ENCODE results near the gene HYPK. TPM values are rescaled to one million over a fixed set of nuclear protein-coding genes. Genes with fewer than 3 reads are reported as not detected.
A peak's percentile ranks its signal among the peaks of the same experiment; 100 is the strongest.

Gene HYPK
- total and polyA plus RNA-seq, 2 experiments from 2014 or later: 8.2 to 19.9 TPM

- in situ Hi-C loops (cut with MboI): no loop called here
- H3K4me1 ChIP-seq (ENCODE audit: insufficient read depth): peaks cover 7% of the 10 kb centered on the region; the same call in 1 of the 2 replicates
- H2AFZ ChIP-seq: no peak overlapping the region
- WGBS, 2 experiments (ENCODE audit: low coverage in 1 of 2, low lambda C conversion rate in 2 of 2, missing lambda C conversion rate in 2 of 2): 97 to 100% methylated on average over 1 of the region's 1 CpG
- H3K4me2 ChIP-seq (ENCODE audit: unreplicated experiment): no peak overlapping the region
- no peak overlapping the region for H3K9ac ChIP-seq
- no peaks in the 10 kb centered on the region for H3K36me3 ChIP-seq (ENCODE audit: low read depth)
- no peaks in the 10 kb centered on the region for H4K20me1 ChIP-seq (ENCODE audit: insufficient read depth)
- H3K4me3 ChIP-seq: no peak overlapping the region
- no peak overlapping the region for H3K27ac ChIP-seq
- DNase-seq: no peak
- no peaks in the 10 kb centered on the region for H3K27me3 ChIP-seq (replicated peaks; ENCODE audit: insufficient read depth)
- H3K79me2 ChIP-seq (ENCODE audit: insufficient read depth): no peaks in the 10 kb centered on the region
- no peaks in the 10 kb centered on the region for H3K9me2 ChIP-seq (ENCODE audit: insufficient read depth)
- TF ChIP-seq EZH2 (IDR thresholded peaks at IDR 0.05; ENCODE audit: insufficient read depth, poor library complexity, severe bottlenecking): no peak
- TF ChIP-seq EZH2phosphoT487 (IDR thresholded peaks at IDR 0.05; ENCODE audit: insufficient read depth, low read depth): no peak
- no peaks in the 10 kb centered on the region for H3K9me3 ChIP-seq (ENCODE audit: low read depth)
- H3F3A ChIP-seq (ENCODE audit: insufficient read depth): peaks cover 27% of the 10 kb centered on the region
Observed at GRCh38 chr15:43779016-43779415, 21.4 kb upstream of the HYPK start.

GRCh38 chr15:43789409-43789808 lies 11.0 kb upstream of the HYPK start:
- H3K9ac ChIP-seq: no peak overlapping the region
- no peak for DNase-seq
- H3K9me2 ChIP-seq (ENCODE audit: insufficient read depth): no peaks in the 10 kb centered on the region
- H3K27ac ChIP-seq: no peak overlapping the region
- in situ Hi-C loops (cut with MboI): no loop called here
- H3K79me2 ChIP-seq (ENCODE audit: insufficient read depth): peaks cover 23% of the 10 kb centered on the region
- H4K20me1 ChIP-seq (ENCODE audit: insufficient read depth): no peaks in the 10 kb centered on the region
- no peaks in the 10 kb centered on the region for H3K9me3 ChIP-seq (ENCODE audit: low read depth)
- WGBS, 2 experiments (ENCODE audit: low coverage in 1 of 2, low lambda C conversion rate in 2 of 2, missing lambda C conversion rate in 2 of 2): 96 to 97% methylated on average over 3 of the region's 3 CpGs
- H2AFZ ChIP-seq: no peak overlapping the region
- H3K4me3 ChIP-seq: no peak overlapping the region
- no peaks in the 10 kb centered on the region for H3K27me3 ChIP-seq (replicated peaks; ENCODE audit: insufficient read depth)
- H3K4me2 ChIP-seq (ENCODE audit: unreplicated experiment): no peak overlapping the region
- H3K4me1 ChIP-seq (ENCODE audit: insufficient read depth): peaks cover 12% of the 10 kb centered on the region
- H3F3A ChIP-seq (ENCODE audit: insufficient read depth): peaks cover 13% of the 10 kb centered on the region
- peaks cover 6% of the 10 kb centered on the region; the same call in 1 of the 2 replicates for H3K36me3 ChIP-seq (ENCODE audit: low read depth)
- TF ChIP-seq EZH2 (IDR thresholded peaks at IDR 0.05; ENCODE audit: insufficient read depth, poor library complexity, severe bottlenecking) (no peak), EZH2phosphoT487 (IDR thresholded peaks at IDR 0.05; ENCODE audit: insufficient read depth, low read depth) (no peak)

GRCh38 chr15:43791993-43792760 lies 8.2 kb upstream of the HYPK start, which contains the start of gene SERF2:
Gene SERF2, plus strand, starts transcription at chr15:43792320. Its CDS starts 57 bp downstream, at chr15:43792377.
- Histone ChIP-seq H3K27ac (peak within 1 kb of the TSS; percentile 99), H3K9me3 (ENCODE audit: low read depth) (no peaks in the 10 kb centered on the region), H3K36me3 (ENCODE audit: low read depth) (peaks cover 19% of the 10 kb centered on the region), H3K9ac (peak within 1 kb of the TSS; percentile 100), H3F3A (ENCODE audit: insufficient read depth) (peaks cover 40% of the 10 kb centered on the region), H3K4me3 (peak within 1 kb of the TSS; percentile 94), H2AFZ (peak within 1 kb of the TSS; percentile 89), H3K27me3 (replicated peaks; ENCODE audit: insufficient read depth) (no peaks in the 10 kb centered on the region), H4K20me1 (ENCODE audit: insufficient read depth) (peaks cover 5% of the 10 kb centered on the region; the same call in 1 of the 2 replicates), H3K9me2 (ENCODE audit: insufficient read depth) (no peaks in the 10 kb centered on the region), H3K4me1 (ENCODE audit: insufficient read depth) (peaks cover 37% of the 10 kb centered on the region), H3K79me2 (ENCODE audit: insufficient read depth) (peaks cover 39% of the 10 kb centered on the region), H3K4me2 (ENCODE audit: unreplicated experiment) (peak within 1 kb of the TSS; percentile 85)
- in situ Hi-C loops (cut with MboI): no loop called here
- 0% methylated on average over 51 to 66 of the region's 66 CpGs for WGBS, 2 experiments (ENCODE audit: low coverage in 1 of 2, low lambda C conversion rate in 2 of 2, missing lambda C conversion rate in 2 of 2)
- no peak for TF ChIP-seq EZH2phosphoT487 (IDR thresholded peaks at IDR 0.05; ENCODE audit: insufficient read depth, low read depth)
- TF ChIP-seq EZH2 (IDR thresholded peaks at IDR 0.05; ENCODE audit: insufficient read depth, poor library complexity, severe bottlenecking): no peak
- peak; percentile 100 for DNase-seq

GRCh38 chr15:43792761-43793476 lies 7.5 kb upstream of the HYPK start:
- H4K20me1 ChIP-seq (ENCODE audit: insufficient read depth): peaks cover 5% of the 10 kb centered on the region; the same call in 1 of the 2 replicates
- in situ Hi-C loops (cut with MboI): no loop called here

More at GRCh38 chr15:43792761-43793476, 7.5 kb upstream of the HYPK start:
- Histone ChIP-seq H3K27me3 (replicated peaks; ENCODE audit: insufficient read depth) (no peaks in the 10 kb centered on the region), H3K9ac (peak overlapping the region; percentile 100), H3K9me2 (ENCODE audit: insufficient read depth) (no peaks in the 10 kb centered on the region), H3K36me3 (ENCODE audit: low read depth) (peaks cover 19% of the 10 kb centered on the region), H3K9me3 (ENCODE audit: low read depth) (no peaks in the 10 kb centered on the region), H3K79me2 (ENCODE audit: insufficient read depth) (peaks cover 39% of the 10 kb centered on the region), H3K27ac (peak overlapping the region; percentile 99), H2AFZ (no peak overlapping the region), H3K4me3 (peak overlapping the region; percentile 94), H3F3A (ENCODE audit: insufficient read depth) (peaks cover 45% of the 10 kb centered on the region), H3K4me1 (ENCODE audit: insufficient read depth) (peaks cover 45% of the 10 kb centered on the region), H3K4me2 (ENCODE audit: unreplicated experiment) (peak overlapping the region; percentile 85)
- 0 to 1% methylated on average over 33 of the region's 33 CpGs for WGBS, 2 experiments (ENCODE audit: low coverage in 1 of 2, low lambda C conversion rate in 2 of 2, missing lambda C conversion rate in 2 of 2)
- DNase-seq: peak; percentile 77
- TF ChIP-seq EZH2 (IDR thresholded peaks at IDR 0.05; ENCODE audit: insufficient read depth, poor library complexity, severe bottlenecking): no peak
- TF ChIP-seq EZH2phosphoT487 (IDR thresholded peaks at IDR 0.05; ENCODE audit: insufficient read depth, low read depth): no peak

Measured in GM23248 (cell line).